ENCODE data around the gene RCOR3. TPM values are rescaled to one million over a fixed set of nuclear protein-coding genes. Genes with fewer than 3 reads are reported as not detected.

The RCOR3 gene
- total and polyA plus RNA-seq, 10 of the 15 experiments (the other 5 are each of a cell fraction or from before 2014, with no cell fraction given) = 8.0 to 55.0 (median 25.1) TPM

- RAD21 ChIA-PET (ENCODE audit: unreplicated experiment) = no interaction called here
- H3K4me1 ChIP-seq (ENCODE audit: control insufficient read depth, insufficient read depth, low read length) = no peaks in the 10 kb centered on the region
- in situ Hi-C loops (cut with MboI) = no loop called here
- H3K9me3 ChIP-seq (replicated peaks; ENCODE audit: control insufficient read depth, insufficient read depth, low read length) = no peaks in the 10 kb centered on the region
- ATAC-seq (no peak), FAIRE-seq (no peak), DNase-seq (ENCODE audit: low read depth, low spot score) (no peak)
- no peak overlapping the region for H3K27ac ChIP-seq (ENCODE audit: control insufficient read depth, insufficient read depth)
- SMC1A ChIA-PET (ENCODE audit: uncharacterized antibody, unreplicated experiment) = interaction anchor here (1.3 kb wide), 1 partner anchor 10 kb away, joined by 3 read pairs; no protein-coding TSS in a partner anchor
- H2AFZ ChIP-seq (ENCODE audit: control insufficient read depth, low read depth, low read length) = no peak overlapping the region
- TF ChIP-seq RB1 (IDR thresholded peaks at IDR 0.05; ENCODE audit: borderline replicate concordance) (no peak), SMC3 (IDR thresholded peaks at IDR 0.05; ENCODE audit: borderline replicate concordance, low read length) (no peak), NFYA (IDR thresholded peaks at IDR 0.05; ENCODE audit: borderline replicate concordance, low read depth, low read length) (no peak), RBBP5 (conservative IDR thresholded peaks at IDR 0.05) (no peak), E2F8 (IDR thresholded peaks at IDR 0.05; ENCODE audit: low read depth, partially characterized antibody) (no peak), STAT3 (IDR thresholded peaks at IDR 0.05; ENCODE audit: low read depth, low read length) (no peak), CHD4 (IDR thresholded peaks at IDR 0.05) (no peak), PAX8 (IDR thresholded peaks at IDR 0.05) (no peak), HCFC1 (IDR thresholded peaks at IDR 0.05; ENCODE audit: low read length) (no peak), PML (IDR thresholded peaks at IDR 0.05; ENCODE audit: low read length) (no peak), GATAD2B (conservative IDR thresholded peaks at IDR 0.05; ENCODE audit: low read depth) (no peak), HDAC6 (IDR thresholded peaks at IDR 0.05; ENCODE audit: unreplicated experiment) (no peak), POLR2A (IDR thresholded peaks at IDR 0.05; ENCODE audit: low read depth, low read length) (no peak), RAD21 (IDR thresholded peaks at IDR 0.05; ENCODE audit: insufficient read depth, low read depth, low read length) (no peak)
- CTCF ChIA-PET = no interaction called here
- H3K79me2 ChIP-seq (ENCODE audit: control insufficient read depth, insufficient read depth, low read length) = no peaks in the 10 kb centered on the region
- intact Hi-C loops (cut with micrococcal nuclease; ENCODE audit: unreplicated experiment) = no loop called here
- BruUV-seq (replicated peaks) = no TSS peak
- no peak overlapping the region for H3K9ac ChIP-seq (ENCODE audit: control insufficient read depth, insufficient read depth, low read length)
- WGBS (ENCODE audit: insufficient coverage, insufficient replicate concordance, low lambda C conversion rate, missing lambda C conversion rate) = 95% methylated on average over 1 of the region's 1 CpG
- H3K4me2 ChIP-seq (ENCODE audit: control insufficient read depth, insufficient read depth) = no peak overlapping the region
- POLR2A ChIA-PET = no interaction called here
- no peaks in the 10 kb centered on the region for H4K20me1 ChIP-seq (ENCODE audit: control insufficient read depth, insufficient read depth)
- H3K4me3 ChIP-seq = no peak overlapping the region
- no peaks in the 10 kb centered on the region for H3K27me3 ChIP-seq (replicated peaks in 1 of 2; ENCODE audit: control insufficient read depth in 2 of 2, insufficient read depth in 2 of 2, low read length in 1 of 2)
- H3K36me3 ChIP-seq (ENCODE audit: control insufficient read depth in 2 of 2, insufficient read depth in 2 of 2, low read length in 1 of 2) = peaks cover 10 to 31% of the 10 kb centered on the region in 2 experiments
Observed at GRCh38 chr1:211361202-211361601, 102.0 kb downstream of the RCOR3 start.

Other genes starting within 250 kb of the RCOR3 start
- not detected in 2 replicates for gene KCNH1, start 125.2 kb upstream of the RCOR3 start, total RNA-seq (2014; rRNA removed)
- not detected in 2 replicates for gene KCNH1, start 125.2 kb upstream of the RCOR3 start, total RNA-seq (2014; rRNA removed; fragmentation: Illumina TruSeq; extraction: Trizol)
- gene KCNH1, start 125.2 kb upstream of the RCOR3 start, total RNA-seq (2021) = not detected in 2 replicates
- 0.04 TPM in 1 of 2 replicates, not detected in the other for gene KCNH1, start 125.2 kb upstream of the RCOR3 start, polyA plus RNA-seq (2011; rRNA removed)
- 0.04 TPM in 1 of 2 replicates, not detected in the other for gene KCNH1, start 125.2 kb upstream of the RCOR3 start, polyA plus RNA-seq (2014; fragmentation: Illumina TruSeq; extraction: Trizol)
- under 1 TPM in 1 of 2 experiments, not detected in 1; 0.02 TPM for gene KCNH1, start 125.2 kb upstream of the RCOR3 start, polyA plus RNA-seq (2014; fragmentation: Nextera tagmentation; extraction: Ambion mirVana)
- not detected in 2 replicates for gene KCNH1, start 125.2 kb upstream of the RCOR3 start, polyA plus RNA-seq (2014; rRNA removed)
- not detected for gene KCNH1, start 125.2 kb upstream of the RCOR3 start, polyA plus RNA-seq (2016; fragmentation: Nextera tagmentation; extraction: Ambion mirVana)
- gene TRAF5, start 67.5 kb downstream of the RCOR3 start, total RNA-seq (2014; rRNA removed) = 35.3 and 36.1 TPM in 2 replicates
- gene TRAF5, start 67.5 kb downstream of the RCOR3 start, total RNA-seq (2014; rRNA removed; fragmentation: Illumina TruSeq; extraction: Trizol) = 25.0 and 26.5 TPM in 2 replicates
- gene TRAF5, start 67.5 kb downstream of the RCOR3 start, total RNA-seq (2021) = 25.7 and 27.6 TPM in 2 replicates
- gene TRAF5, start 67.5 kb downstream of the RCOR3 start, polyA plus RNA-seq (2011; rRNA removed) = 36.5 and 49.7 TPM in 2 replicates
- gene TRAF5, start 67.5 kb downstream of the RCOR3 start, polyA plus RNA-seq (2014; fragmentation: Illumina TruSeq; extraction: Trizol) = 36.4 and 48.6 TPM in 2 replicates
- gene TRAF5, start 67.5 kb downstream of the RCOR3 start, polyA plus RNA-seq (2014; fragmentation: Nextera tagmentation; extraction: Ambion mirVana) = 10 to 100 TPM; 10.6 to 11.8 TPM
- 30.8 and 34.4 TPM in 2 replicates for gene TRAF5, start 67.5 kb downstream of the RCOR3 start, polyA plus RNA-seq (2014; rRNA removed)
- 10 to 100 TPM; 16.7 to 19.7 TPM for gene TRAF5, start 67.5 kb downstream of the RCOR3 start, polyA plus RNA-seq (2016; fragmentation: Nextera tagmentation; extraction: Ambion mirVana)
- gene RD3, start 232.8 kb downstream of the RCOR3 start, total RNA-seq (2014; rRNA removed) = not detected in 2 replicates
- not detected in 2 replicates for gene RD3, start 232.8 kb downstream of the RCOR3 start, total RNA-seq (2014; rRNA removed; fragmentation: Illumina TruSeq; extraction: Trizol)
- not detected in 2 replicates for gene RD3, start 232.8 kb downstream of the RCOR3 start, total RNA-seq (2021)
- not detected in 2 replicates for gene RD3, start 232.8 kb downstream of the RCOR3 start, polyA plus RNA-seq (2011; rRNA removed)
- gene RD3, start 232.8 kb downstream of the RCOR3 start, polyA plus RNA-seq (2014; fragmentation: Illumina TruSeq; extraction: Trizol) = not detected in 2 replicates
- gene RD3, start 232.8 kb downstream of the RCOR3 start, polyA plus RNA-seq (2014; fragmentation: Nextera tagmentation; extraction: Ambion mirVana) = not detected
- not detected in 2 replicates for gene RD3, start 232.8 kb downstream of the RCOR3 start, polyA plus RNA-seq (2014; rRNA removed)
- gene RD3, start 232.8 kb downstream of the RCOR3 start, polyA plus RNA-seq (2016; fragmentation: Nextera tagmentation; extraction: Ambion mirVana) = not detected

Data from GM12878 (cell line).